ENCODE measurements around the gene TNNI2. TPM values are rescaled to one million over a fixed set of nuclear protein-coding genes. Genes with fewer than 3 reads are reported as not detected.

TNNI2 gene
- total RNA-seq, 1 donor from 2014 or later: 0.26 TPM

- peaks cover 5% of the 10 kb centered on the region for H3K27me3 ChIP-seq (ENCODE audit: control insufficient read depth, insufficient read depth, low read length)
- no peaks in the 10 kb centered on the region for H3K36me3 ChIP-seq (ENCODE audit: control insufficient read depth, insufficient read depth, low read length)
- DNase-seq (ENCODE audit: low read depth) (no peak), FAIRE-seq (no peak)
- H3K4me3 ChIP-seq (ENCODE audit: low read depth, low read length): no peak overlapping the region
- no peak for TF ChIP-seq CTCF (IDR thresholded peaks at IDR 0.05; ENCODE audit: insufficient read depth, low read length, severe bottlenecking)
Observed at GRCh38 chr11:1889224-1889930, 50.6 kb downstream of the TNNI2 start.

GRCh38 chr11:1889941-1890855, 51.4 kb downstream of the TNNI2 start:
- H3K27me3 ChIP-seq (ENCODE audit: control insufficient read depth, insufficient read depth, low read length): peaks cover 5% of the 10 kb centered on the region
- H3K4me3 ChIP-seq (ENCODE audit: low read depth, low read length): no peak overlapping the region
- FAIRE-seq (no peak), DNase-seq (ENCODE audit: low read depth) (no peak)
- H3K36me3 ChIP-seq (ENCODE audit: control insufficient read depth, insufficient read depth, low read length): no peaks in the 10 kb centered on the region
- no peak for TF ChIP-seq CTCF (IDR thresholded peaks at IDR 0.05; ENCODE audit: insufficient read depth, low read length, severe bottlenecking)

Other genes starting within 250 kb of the TNNI2 start
- not detected in 2 replicates for gene KRTAP5-2, start 240.7 kb upstream of the TNNI2 start, total RNA-seq
- gene KRTAP5-3, start 230.5 kb upstream of the TNNI2 start, total RNA-seq: not detected in 2 replicates
- gene KRTAP5-4, start 216.8 kb upstream of the TNNI2 start, total RNA-seq: not detected in 2 replicates
- not detected in 2 replicates for gene KRTAP5-5, start 209.2 kb upstream of the TNNI2 start, total RNA-seq
- not detected in 2 replicates for gene KRTAP5-6, start 141.8 kb upstream of the TNNI2 start, total RNA-seq
- 1.3 and 2.4 TPM in 2 replicates for gene IFITM10, start 88.4 kb upstream of the TNNI2 start, total RNA-seq
- gene CTSD, start 75.1 kb upstream of the TNNI2 start, total RNA-seq: 214 and 389 TPM in 2 replicates
- gene SYT8, start 4.0 kb upstream of the TNNI2 start, total RNA-seq: 0.53 and 1.5 TPM in 2 replicates
- 0.26 TPM in 2 replicates for gene LSP1, start 14.1 kb downstream of the TNNI2 start, total RNA-seq
- gene PRR33, start 52.9 kb downstream of the TNNI2 start, total RNA-seq: not detected in 2 replicates
- not detected in 2 replicates for gene TNNT3, start 80.7 kb downstream of the TNNI2 start, total RNA-seq
- gene MRPL23, start 108.4 kb downstream of the TNNI2 start, total RNA-seq: 97.7 and 125 TPM in 2 replicates
- 19.7 and 59.4 TPM in 2 replicates for gene H19, start 158.9 kb downstream of the TNNI2 start, total RNA-seq